Chondrocyte (in vitro differentiated cells): ENCODE data around the gene MMP24. TPM values are rescaled to one million over a fixed set of nuclear protein-coding genes. Genes with fewer than 3 reads are reported as not detected.

Experiments
- DNase-seq: peaks from one replicate; pipeline ENCODE4 v3.0.0; 2021; ENCODE audit warnings: mixed read lengths, low spot score
- H3K27ac Mint-ChIP-seq: one replicate; pipeline ENCODE4 v1.8.0; 2021; ENCODE audit warnings: mild to moderate bottlenecking, moderate library complexity, mixed read lengths; ENCODE audit not compliant: unreplicated experiment
- H3K27me3 Mint-ChIP-seq: 2 replicates; pipeline ENCODE4 v1.8.0; 2021; ENCODE audit warnings: low read depth, mixed read lengths
- H3K36me3 Mint-ChIP-seq: 2 replicates; pipeline ENCODE4 v1.8.0; 2021; ENCODE audit warnings: low read depth, mixed read lengths
- H3K4me1 Mint-ChIP-seq: 2 replicates; pipeline ENCODE4 v1.8.0; 2021; ENCODE audit warnings: low read depth, mild to moderate bottlenecking, mixed read lengths
- H3K4me3 Mint-ChIP-seq: one replicate; pipeline ENCODE4 v1.8.0; 2021; ENCODE audit warnings: mild to moderate bottlenecking, moderate library complexity, mixed read lengths; ENCODE audit not compliant: unreplicated experiment
- H3K9me3 Mint-ChIP-seq: 2 replicates; pipeline ENCODE4 v1.8.0; 2021; ENCODE audit warnings: low read depth, mixed read lengths
- CTCF ChIP-seq: fragments of 200-600 bp; sonication (generic); IDR thresholded peaks from 2 replicates; pipeline ENCODE4 v1.5.0; 2021; ENCODE audit warnings: antibody characterized with exemption, mild to moderate bottlenecking, moderate library complexity
- total RNA-seq: library from RNA; stranded (reverse); gene quantifications from 3 replicates; pipeline ENCODE4 v1.2.1, GENCODE V29; 2021

MMP24 gene
- total RNA-seq, 1 donor from 2014 or later, result 2.4 TPM

GRCh38 chr20:35226884-35227681 lies 593 bp downstream of the MMP24 start:
- H3K4me1 Mint-ChIP-seq, result peaks cover 14% of the 10 kb centered on the region
- no peak for TF ChIP-seq CTCF
- no peak for DNase-seq
- H3K27ac Mint-ChIP-seq, result no peak overlapping the region
- H3K27me3 Mint-ChIP-seq, result peaks cover 26% of the 10 kb centered on the region
- H3K36me3 Mint-ChIP-seq, result peaks cover 7% of the 10 kb centered on the region
- no peaks in the 10 kb centered on the region for H3K9me3 Mint-ChIP-seq
- H3K4me3 Mint-ChIP-seq, result peak overlapping the region; percentile 70

- H3K4me3 Mint-ChIP-seq, result no peak overlapping the region
- peak overlapping the region; percentile 73 for H3K27ac Mint-ChIP-seq
- H3K36me3 Mint-ChIP-seq, result peaks cover 4% of the 10 kb centered on the region
- H3K9me3 Mint-ChIP-seq, result peaks cover 6% of the 10 kb centered on the region
- DNase-seq, result no peak
- H3K4me1 Mint-ChIP-seq, result peaks cover 8% of the 10 kb centered on the region
- TF ChIP-seq CTCF, result no peak
- peaks cover 2% of the 10 kb centered on the region for H3K27me3 Mint-ChIP-seq
These were observed 6.1 kb downstream of the MMP24 start for GRCh38 chr20:35232575-35232974.

GRCh38 chr20:35235881-35236280 lies 9.4 kb downstream of the MMP24 start:
- TF ChIP-seq CTCF, result no peak
- Mint-ChIP-seq H3K27me3 (peaks cover 4% of the 10 kb centered on the region), H3K27ac (no peak overlapping the region), H3K4me1 (peaks cover 11% of the 10 kb centered on the region), H3K9me3 (peaks cover 6% of the 10 kb centered on the region), H3K4me3 (no peak overlapping the region), H3K36me3 (peaks cover 4% of the 10 kb centered on the region)
- no peak for DNase-seq

GRCh38 chr20:35237486-35237885 lies 11.0 kb downstream of the MMP24 start:
- DNase-seq, result no peak
- peaks cover 6% of the 10 kb centered on the region for H3K9me3 Mint-ChIP-seq
- H3K4me3 Mint-ChIP-seq, result no peak overlapping the region
- H3K27me3 Mint-ChIP-seq, result peaks cover 4% of the 10 kb centered on the region
- TF ChIP-seq CTCF, result no peak
- peaks cover 13% of the 10 kb centered on the region for H3K4me1 Mint-ChIP-seq
- peaks cover 2% of the 10 kb centered on the region for H3K36me3 Mint-ChIP-seq
- H3K27ac Mint-ChIP-seq, result no peak overlapping the region

- Mint-ChIP-seq H3K27me3 (peaks cover 4% of the 10 kb centered on the region), H3K4me1 (peaks cover 8% of the 10 kb centered on the region), H3K9me3 (peaks cover 6% of the 10 kb centered on the region), H3K4me3 (no peak overlapping the region), H3K36me3 (peaks cover 2% of the 10 kb centered on the region), H3K27ac (no peak overlapping the region)
- no peak for TF ChIP-seq CTCF
- DNase-seq, result no peak
These were observed 11.7 kb downstream of the MMP24 start for GRCh38 chr20:35238170-35238569.
